ENCODE results near the gene DERL2. TPM values are rescaled to one million over a fixed set of nuclear protein-coding genes. Genes with fewer than 3 reads are reported as not detected.

Gene DERL2
- total and polyA plus RNA-seq, 8 donors: 5.8 to 65.4 (median 43.7) TPM

DNA sequence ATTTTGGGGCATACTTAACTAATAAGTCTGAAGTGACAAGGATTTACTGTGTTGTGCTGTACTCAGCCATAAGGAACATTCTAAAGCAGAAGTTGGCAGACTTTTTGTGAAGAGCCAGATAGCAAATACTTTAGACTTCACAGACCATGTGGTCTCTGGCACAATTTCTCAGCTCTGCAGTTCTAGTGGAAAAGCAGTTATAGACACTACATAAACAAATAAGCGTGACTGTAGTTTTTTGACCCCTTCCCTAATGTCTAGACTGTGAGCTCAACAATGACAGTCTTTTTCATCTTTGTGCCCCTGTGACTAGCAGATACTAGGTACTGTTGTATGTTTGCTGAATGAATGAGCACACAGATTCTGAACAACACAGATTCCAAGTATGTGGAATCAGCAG, 61.1 kb downstream of the DERL2 start:
- H3K4me3 ChIP-seq: no peak overlapping the region
- no peaks in the 10 kb centered on the region for H3K27me3 ChIP-seq
- H3K27ac ChIP-seq: no peak overlapping the region
- no peaks in the 10 kb centered on the region for H3K9me3 ChIP-seq
- peaks cover 10 to 42% (median 27%) of the 10 kb centered on the region in 4 donors for H3K4me1 ChIP-seq
- TF ChIP-seq POLR2AphosphoS5 (IDR thresholded peaks at IDR 0.05) (no peak), POLR2A (IDR thresholded peaks at IDR 0.05) (no peak), EP300 (IDR thresholded peaks at IDR 0.05) (no peak)
- TF ChIP-seq, protein P1, sequence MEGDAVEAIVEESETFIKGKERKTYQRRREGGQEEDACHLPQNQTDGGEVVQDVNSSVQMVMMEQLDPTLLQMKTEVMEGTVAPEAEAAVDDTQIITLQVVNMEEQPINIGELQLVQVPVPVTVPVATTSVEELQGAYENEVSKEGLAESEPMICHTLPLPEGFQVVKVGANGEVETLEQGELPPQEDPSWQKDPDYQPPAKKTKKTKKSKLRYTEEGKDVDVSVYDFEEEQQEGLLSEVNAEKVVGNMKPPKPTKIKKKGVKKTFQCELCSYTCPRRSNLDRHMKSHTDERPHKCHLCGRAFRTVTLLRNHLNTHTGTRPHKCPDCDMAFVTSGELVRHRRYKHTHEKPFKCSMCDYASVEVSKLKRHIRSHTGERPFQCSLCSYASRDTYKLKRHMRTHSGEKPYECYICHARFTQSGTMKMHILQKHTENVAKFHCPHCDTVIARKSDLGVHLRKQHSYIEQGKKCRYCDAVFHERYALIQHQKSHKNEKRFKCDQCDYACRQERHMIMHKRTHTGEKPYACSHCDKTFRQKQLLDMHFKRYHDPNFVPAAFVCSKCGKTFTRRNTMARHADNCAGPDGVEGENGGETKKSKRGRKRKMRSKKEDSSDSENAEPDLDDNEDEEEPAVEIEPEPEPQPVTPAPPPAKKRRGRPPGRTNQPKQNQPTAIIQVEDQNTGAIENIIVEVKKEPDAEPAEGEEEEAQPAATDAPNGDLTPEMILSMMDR (IDR thresholded peaks at IDR 0.05): no peak
- no peak for DNase-seq
- 76 to 83% (median 77%) methylated on average over 1 of the region's 1 CpG for WGBS, 5 donors
- intact Hi-C loops (cut with DNase I; ENCODE audit: low total_unique reads): no loop called here
- peaks cover 48 to 87% (median 82%) of the 10 kb centered on the region in 4 donors for H3K36me3 ChIP-seq

DNA sequence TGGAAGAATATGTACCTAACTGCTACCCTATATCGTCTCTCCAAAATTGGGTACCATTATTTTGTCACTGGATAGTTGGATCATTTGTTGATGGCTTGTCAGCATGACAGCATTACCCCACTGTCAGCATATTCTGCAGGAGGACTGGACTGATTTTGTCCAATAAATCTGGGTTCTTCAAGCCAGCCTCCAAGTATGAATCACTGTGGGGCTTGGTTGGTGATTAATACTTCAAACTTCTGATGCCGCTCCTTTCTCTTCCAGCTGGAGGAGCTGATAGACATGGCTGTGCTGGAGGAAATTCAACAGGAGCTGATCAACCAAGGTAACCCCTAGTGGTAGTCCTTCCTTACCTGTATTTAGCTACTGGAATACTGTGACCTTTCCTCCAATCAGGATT, 63.5 kb downstream of the DERL2 start:
- Histone ChIP-seq H3K27ac (no peak overlapping the region), H3K27me3 (no peaks in the 10 kb centered on the region), H3K36me3 (peaks cover 32 to 64% (median 58%) of the 10 kb centered on the region in 4 donors), H3K9me3 (no peaks in the 10 kb centered on the region), H3K4me3 (no peak overlapping the region), H3K4me1 (peaks cover 22 to 52% (median 34%) of the 10 kb centered on the region in 4 donors)
- intact Hi-C loops (cut with DNase I; ENCODE audit: low total_unique reads): no loop called here
- TF ChIP-seq EP300 (IDR thresholded peaks at IDR 0.05) (no peak), POLR2A (IDR thresholded peaks at IDR 0.05) (no peak), POLR2AphosphoS5 (IDR thresholded peaks at IDR 0.05) (no peak)
- TF ChIP-seq, protein P1 (IDR thresholded peaks at IDR 0.05): no peak
- DNase-seq: no peak
- 81 to 89% (median 87%) methylated on average over 2 of the region's 2 CpGs for WGBS, 5 donors

Other genes with a start within 250 kb of the DERL2 start
- 10 to 100 TPM; 14.0 to 89.7 (median 44.9) TPM for gene RABEP1, start 203.9 kb downstream of the DERL2 start, total RNA-seq
- gene RABEP1, start 203.9 kb downstream of the DERL2 start, polyA plus RNA-seq: 10 to 100 TPM; 12.1 to 15.5 (median 15.3) TPM
- gene NUP88, start 66.5 kb downstream of the DERL2 start, total RNA-seq: 100 to 1,000 TPM in 2 of 5 donors, 10 to 100 TPM in 3; 29.8 to 185 (median 98.8) TPM
- gene NUP88, start 66.5 kb downstream of the DERL2 start, polyA plus RNA-seq: 10 to 100 TPM; 58.2 to 92.9 (median 60.3) TPM
- 10 to 100 TPM in 4 of 5 donors, 1 to 10 TPM in 1; 8.1 to 81.1 (median 61.2) TPM for gene RPAIN, start 66.0 kb downstream of the DERL2 start, total RNA-seq
- gene RPAIN, start 66.0 kb downstream of the DERL2 start, polyA plus RNA-seq: 10 to 100 TPM; 32.2 to 35.1 (median 34.7) TPM
- gene C1QBP, start 47.0 kb downstream of the DERL2 start, total RNA-seq: 100 to 1,000 TPM in 2 of 5 donors, 10 to 100 TPM in 3; 26.8 to 320 (median 73.3) TPM
- 100 to 1,000 TPM in 2 of 3 donors, 10 to 100 TPM in 1; 79.6 to 120 (median 111) TPM for gene C1QBP, start 47.0 kb downstream of the DERL2 start, polyA plus RNA-seq
- gene DHX33, start 17.2 kb downstream of the DERL2 start, total RNA-seq: 10 to 100 TPM in 3 of 5 donors, 1 to 10 TPM in 1, under 1 TPM in 1; 0.58 to 13.3 (median 12.1) TPM
- gene DHX33, start 17.2 kb downstream of the DERL2 start, polyA plus RNA-seq: 1 to 10 TPM; 3.5 to 4.4 (median 4.2) TPM
- 10 to 100 TPM in 4 of 5 donors, not detected in 1; 13.6 to 43.3 (median 17.2) TPM for gene MIS12, start 388 bp upstream of the DERL2 start, total RNA-seq
- gene MIS12, start 388 bp upstream of the DERL2 start, polyA plus RNA-seq: 10 to 100 TPM in 1 of 3 donors, 1 to 10 TPM in 2; 7.5 to 10.9 (median 8.5) TPM
- 10 to 100 TPM; 17.8 to 83.7 (median 38.4) TPM for gene NLRP1, start 98.3 kb upstream of the DERL2 start, total RNA-seq
- gene NLRP1, start 98.3 kb upstream of the DERL2 start, polyA plus RNA-seq: 10 to 100 TPM in 2 of 3 donors, 1 to 10 TPM in 1; 9.0 to 14.2 (median 11.1) TPM